GM21576 (cell line): ENCODE data around the gene TMBIM4.
A peak's percentile ranks its signal among the peaks of the same experiment; 100 is the strongest.

Experiments used
- ATAC-seq: cut with Tn5 transposase; IDR thresholded peaks from one replicate; pipeline ENCODE4 v1.9.1; 2021; ENCODE audit warnings: mild to moderate bottlenecking, moderate library complexity; ENCODE audit not compliant: unreplicated experiment

TMBIM4 gene

DNA sequence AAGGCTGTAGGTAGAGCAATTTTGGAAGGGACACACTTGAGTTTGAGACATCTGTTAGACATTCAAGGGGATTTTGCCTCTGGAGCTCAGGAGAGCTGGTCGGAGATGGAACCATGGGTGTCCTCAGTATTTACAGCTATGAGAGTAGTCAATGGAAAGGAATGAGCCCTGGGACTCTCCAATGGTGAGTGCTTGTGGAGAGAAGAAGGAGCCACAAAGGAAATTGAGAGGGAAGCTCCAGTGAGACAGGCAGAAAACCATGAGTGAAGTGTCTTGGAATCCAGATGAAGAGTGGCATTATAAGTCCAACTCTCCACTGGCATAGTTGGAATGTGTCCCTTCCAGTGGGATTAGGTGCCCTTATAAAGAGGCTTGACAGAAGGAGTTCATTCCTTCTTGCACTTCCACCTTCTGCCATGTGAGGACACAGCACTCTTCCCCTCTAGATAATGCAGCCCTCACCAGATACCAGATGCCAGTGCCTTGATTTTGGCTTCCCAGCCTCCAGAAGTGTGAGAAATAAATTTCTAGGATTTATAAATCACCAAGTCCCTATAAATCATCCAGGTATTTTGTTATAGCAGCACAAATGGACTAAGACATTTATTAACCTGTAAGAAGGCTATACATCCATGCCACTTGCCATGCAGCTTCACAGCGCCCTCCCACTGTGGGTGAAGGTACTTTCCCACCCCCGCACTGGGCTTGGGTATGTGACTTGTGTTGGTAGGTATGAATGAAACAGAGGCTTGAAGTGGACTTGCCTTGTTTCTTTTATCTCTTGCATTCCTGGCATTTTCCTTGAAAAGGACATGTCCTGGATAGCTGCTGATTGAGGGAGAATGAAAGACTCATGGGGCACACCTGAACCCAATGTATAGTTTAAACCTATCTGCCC, 66.5 kb downstream of the TMBIM4 start:
- no peak for ATAC-seq

DNA sequence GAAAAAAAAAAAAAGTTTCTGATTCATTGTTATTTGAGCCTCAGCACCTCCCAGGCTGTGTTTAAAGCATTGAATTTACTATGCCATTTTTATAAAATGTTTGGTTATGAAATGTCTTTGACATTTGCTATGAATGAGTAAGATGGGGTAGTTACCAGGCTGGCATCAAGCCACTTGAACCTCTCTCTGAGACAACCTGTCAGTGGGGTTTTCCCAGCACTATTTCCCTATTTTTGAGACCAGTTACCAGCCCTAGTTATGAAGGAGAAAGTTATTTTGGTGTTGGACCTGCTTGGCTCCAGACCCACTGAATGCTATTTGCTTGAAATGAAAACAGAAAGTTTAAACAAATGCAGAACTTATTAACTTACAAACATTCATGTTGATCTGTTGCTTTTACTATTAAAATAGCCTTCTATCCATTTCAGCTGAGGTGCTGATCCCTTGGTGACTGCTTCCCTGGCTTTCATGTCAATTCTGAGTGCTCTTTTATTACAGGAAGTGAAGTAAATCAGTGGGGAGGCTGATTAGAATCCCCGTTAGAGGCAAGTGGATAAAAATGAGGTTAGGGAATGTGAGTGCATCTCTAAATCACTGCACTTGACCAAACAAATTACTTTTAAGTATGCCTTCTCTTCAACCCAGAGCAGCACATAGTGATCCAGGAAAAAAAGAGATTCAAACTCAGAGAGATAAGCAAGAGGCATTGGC, 77.1 kb downstream of the TMBIM4 start:
- ATAC-seq = no peak

- no peak for ATAC-seq
These were observed 79.6 kb downstream of the TMBIM4 start for GRCh38 chr12:66090157-66090556.

DNA sequence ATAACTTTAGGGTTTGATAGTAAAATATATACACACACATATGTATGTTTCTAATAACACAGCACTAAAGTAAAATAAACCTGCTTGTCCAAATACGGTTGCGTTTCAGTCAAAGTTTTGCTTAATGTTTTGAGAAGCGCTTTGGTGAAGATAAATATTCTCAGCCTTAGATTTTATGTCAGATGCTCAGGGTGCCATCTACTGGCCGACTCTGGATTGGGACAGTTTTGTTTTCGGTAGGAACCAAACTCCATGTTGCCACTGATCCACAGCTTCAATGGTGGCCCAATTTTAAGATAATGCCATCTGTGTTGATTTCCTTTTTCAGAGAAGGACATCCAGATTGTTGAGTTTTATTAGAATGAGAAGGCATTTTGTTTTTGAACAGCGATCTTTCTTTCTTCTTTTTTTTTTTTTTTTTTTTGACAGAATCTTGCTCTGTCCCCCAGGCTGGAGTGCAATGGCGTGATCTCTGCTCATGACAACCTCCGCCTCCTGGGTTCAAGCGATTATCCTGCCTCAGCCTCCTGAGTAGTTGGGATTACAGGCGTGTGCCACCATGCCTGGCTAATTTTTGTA, 82.3 kb downstream of the TMBIM4 start:
- peak; percentile 82 for ATAC-seq

DNA sequence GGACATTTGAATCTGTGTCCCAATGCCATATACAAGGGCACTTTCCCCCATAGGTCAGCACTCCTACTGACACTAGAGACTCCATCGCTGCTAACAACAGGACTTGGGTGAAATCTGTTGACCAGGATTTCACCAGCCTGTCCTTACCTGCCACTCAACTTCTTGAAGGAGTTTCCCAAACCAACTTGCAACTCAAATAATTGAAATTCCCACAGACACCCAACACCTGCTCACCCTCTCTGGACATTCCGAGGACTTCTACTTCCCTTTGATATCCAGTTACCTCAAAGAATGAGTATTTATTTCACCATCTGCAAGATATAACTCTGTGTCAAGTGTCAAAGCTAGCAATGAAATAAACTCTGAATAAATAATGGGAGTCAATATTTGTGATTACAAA, 83.8 kb downstream of the TMBIM4 start:
- ATAC-seq = no peak
